Trophoblast cell (in vitro differentiated cells and primary cell): Measurements from ENCODE around the gene DLG3.

Experiments
- DNase-seq, 2 donors: peaks; one replicate each; pipeline ENCODE4 v3.0.0-alpha.2; 2016
- H2AFZ ChIP-seq: 2 replicates; pipeline ENCODE4 v1.6.1; 2013; ENCODE audit warnings: low read length, moderate library complexity, mild to moderate bottlenecking; ENCODE audit not compliant: insufficient read depth, poor library complexity
- H2AK5ac ChIP-seq: 2 replicates; pipeline ENCODE4 v1.6.1; 2013; ENCODE audit warnings: mild to moderate bottlenecking, low read length
- H2BK120ac ChIP-seq: 2 replicates; pipeline ENCODE4 v1.6.1; 2013; ENCODE audit warnings: low read length, mild to moderate bottlenecking, moderate library complexity; ENCODE audit not compliant: insufficient read depth, poor library complexity
- H2BK12ac ChIP-seq: 2 replicates; pipeline ENCODE4 v1.6.1; 2013; ENCODE audit warnings: mild to moderate bottlenecking, low read length, moderate library complexity
- H2BK5ac ChIP-seq: 2 replicates; pipeline ENCODE4 v1.6.1; 2013; ENCODE audit warnings: low read length, low read depth, moderate library complexity, mild to moderate bottlenecking; ENCODE audit not compliant: poor library complexity
- H3K14ac ChIP-seq: 2 replicates; pipeline ENCODE4 v1.6.1; 2013; ENCODE audit warnings: mild to moderate bottlenecking, low read length
- H3K18ac ChIP-seq: 2 replicates; pipeline ENCODE4 v1.6.1; 2013; ENCODE audit warnings: mild to moderate bottlenecking, low read length
- H3K23ac ChIP-seq: 2 replicates; pipeline ENCODE4 v1.6.1; 2013; ENCODE audit warnings: low read length
- H3K27ac ChIP-seq: 2 replicates; pipeline ENCODE4 v1.5.1; 2013; ENCODE audit warnings: low read depth, mild to moderate bottlenecking, inconsistent platforms, low read length, moderate library complexity
- H3K27me3 ChIP-seq: 2 replicates; pipeline ENCODE4 v1.6.1; 2013; ENCODE audit warnings: inconsistent platforms, mild to moderate bottlenecking, low read length, moderate library complexity; ENCODE audit not compliant: insufficient read depth
- H3K36me3 ChIP-seq, 2 experiments: 1 replicate in 1 of 2; 2 replicates in 1 of 2; pipeline ENCODE4 v1.6.1; 2013; ENCODE audit warnings: low read length in 2 of 2, mild to moderate bottlenecking in 2 of 2, moderate library complexity in 1 of 2; ENCODE audit not compliant: insufficient read depth in 2 of 2, control insufficient read depth in 1 of 2
- H3K4ac ChIP-seq: 2 replicates; pipeline ENCODE4 v1.6.1; 2013; ENCODE audit warnings: low read depth, mild to moderate bottlenecking, low read length, moderate library complexity
- H3K4me1 ChIP-seq, 2 experiments: 1 replicate in 1 of 2; 2 replicates in 1 of 2; pipeline ENCODE4 v1.6.1; 2013; ENCODE audit warnings: low read length in 2 of 2, mild to moderate bottlenecking in 2 of 2, moderate library complexity in 1 of 2; ENCODE audit not compliant: insufficient read depth in 2 of 2, control insufficient read depth in 1 of 2
- H3K4me2 ChIP-seq: 2 replicates; pipeline ENCODE4 v1.6.1; 2013; ENCODE audit warnings: inconsistent platforms, mild to moderate bottlenecking, low read length, moderate library complexity
- H3K4me3 ChIP-seq: 2 replicates; pipeline ENCODE4 v1.5.1; 2013; ENCODE audit warnings: mild to moderate bottlenecking, low read depth, low read length, inconsistent platforms
- H3K79me1 ChIP-seq: one replicate; pipeline ENCODE4 v1.6.1; 2013; ENCODE audit warnings: low read length
- H3K79me2 ChIP-seq: 2 replicates; pipeline ENCODE4 v1.6.1; 2013; ENCODE audit warnings: low read length, mild to moderate bottlenecking; ENCODE audit not compliant: control insufficient read depth, insufficient read depth, poor library complexity
- H3K9ac ChIP-seq: 2 replicates; pipeline ENCODE4 v1.6.1; 2013; ENCODE audit warnings: mild to moderate bottlenecking, low read length
- H3K9me3 ChIP-seq: 2 replicates; pipeline ENCODE4 v1.6.1; 2013; ENCODE audit warnings: low read depth, mild to moderate bottlenecking, control low read depth, inconsistent platforms, low read length; ENCODE audit not compliant: insufficient read depth
- H4K12ac ChIP-seq: 2 replicates; pipeline ENCODE4 v1.6.1; 2013; ENCODE audit warnings: low read depth, mild to moderate bottlenecking, low read length, moderate library complexity
- H4K8ac ChIP-seq: 2 replicates; pipeline ENCODE4 v1.6.1; 2013; ENCODE audit warnings: low read depth, mild to moderate bottlenecking, low read length, moderate library complexity
- H4K91ac ChIP-seq: one replicate; pipeline ENCODE4 v1.6.1; 2013; ENCODE audit warnings: low read depth, mild to moderate bottlenecking, low read length, moderate library complexity
- WGBS: extraction: QIAGEN DNeasy Blood & Tissue Kit; methylation state at CpG from one replicate; pipeline ENCODE4 v1.1.7; 2013; ENCODE audit warnings: missing lambda C conversion rate; ENCODE audit not compliant: insufficient read length, insufficient coverage; ENCODE audit errors: extremely low coverage; 5-methylcytosine and 5-hydroxymethylcytosine counted together

The DLG3 gene

GRCh38 chrX:70427365-70427764 lies 17.3 kb upstream of the DLG3 start:
- Histone ChIP-seq H3K9me3 (no peaks in the 10 kb centered on the region), H3K4me2 (no peak overlapping the region), H3K14ac (no peak overlapping the region), H3K27me3 (no peaks in the 10 kb centered on the region), H3K4ac (no peak overlapping the region), H3K27ac (no peak overlapping the region), H2BK12ac (no peak overlapping the region), H2AK5ac (no peak overlapping the region), H2BK5ac (no peak overlapping the region), H4K8ac (no peak overlapping the region), H3K23ac (no peak overlapping the region), H4K12ac (no peak overlapping the region), H2AFZ (no peak overlapping the region), H3K9ac (no peak overlapping the region), H3K18ac (no peak overlapping the region), H2BK120ac (no peak overlapping the region), H3K4me1 (peaks cover 5 to 15% of the 10 kb centered on the region in 2 experiments), H3K79me1 (peaks cover 4% of the 10 kb centered on the region), H3K36me3 (no peaks in the 10 kb centered on the region), H3K79me2 (peaks cover 1% of the 10 kb centered on the region), H3K4me3 (no peak overlapping the region), H4K91ac (no peak overlapping the region)
- no peak for DNase-seq
- WGBS, result no CpG with 5 or more reads among the region's 2 CpGs

- no peak overlapping the region for H4K12ac ChIP-seq
- no peak for DNase-seq
- H3K4ac ChIP-seq, result no peak overlapping the region
- H3K14ac ChIP-seq, result no peak overlapping the region
- no peaks in the 10 kb centered on the region for H3K27me3 ChIP-seq
- H2BK120ac ChIP-seq, result no peak overlapping the region
- H2BK12ac ChIP-seq, result no peak overlapping the region
- no peak overlapping the region for H3K27ac ChIP-seq
- no peak overlapping the region for H3K23ac ChIP-seq
- no peak overlapping the region for H4K8ac ChIP-seq
- H3K18ac ChIP-seq, result no peak overlapping the region
- no peak overlapping the region for H3K4me2 ChIP-seq
- H2AK5ac ChIP-seq, result no peak overlapping the region
- no peak overlapping the region for H3K9ac ChIP-seq
- peaks cover 0 to 4% of the 10 kb centered on the region in 2 experiments for H3K4me1 ChIP-seq
- no CpG with 5 or more reads among the region's 6 CpGs for WGBS
- H3K36me3 ChIP-seq, result no peaks in the 10 kb centered on the region
- H3K79me2 ChIP-seq, result no peaks in the 10 kb centered on the region
- H3K79me1 ChIP-seq, result peaks cover 2% of the 10 kb centered on the region
- H2AFZ ChIP-seq, result no peak overlapping the region
- no peak overlapping the region for H3K4me3 ChIP-seq
- H3K9me3 ChIP-seq, result no peaks in the 10 kb centered on the region
- no peak overlapping the region for H2BK5ac ChIP-seq
- no peak overlapping the region for H4K91ac ChIP-seq
Observed at GRCh38 chrX:70429759-70430158, 14.9 kb upstream of the DLG3 start.

GRCh38 chrX:70432936-70433847 lies 11.4 kb upstream of the DLG3 start:
- Histone ChIP-seq H3K79me1 (peaks cover 4% of the 10 kb centered on the region), H4K91ac (no peak overlapping the region), H3K18ac (no peak overlapping the region), H2BK5ac (no peak overlapping the region), H2AK5ac (no peak overlapping the region), H3K36me3 (no peaks in the 10 kb centered on the region), H2BK120ac (no peak overlapping the region), H3K4me1 (peaks cover 0 to 10% of the 10 kb centered on the region in 2 experiments), H4K12ac (no peak overlapping the region), H3K23ac (no peak overlapping the region), H3K27me3 (no peaks in the 10 kb centered on the region), H3K4me2 (peak overlapping the region; percentile 99), H3K27ac (no peak overlapping the region), H3K79me2 (peaks cover 2% of the 10 kb centered on the region), H3K14ac (no peak overlapping the region), H4K8ac (no peak overlapping the region), H3K4me3 (no peak overlapping the region), H3K9ac (no peak overlapping the region), H2BK12ac (no peak overlapping the region), H3K4ac (no peak overlapping the region), H3K9me3 (no peaks in the 10 kb centered on the region), H2AFZ (peak overlapping the region; percentile 48)
- DNase-seq, result no peak
- WGBS, result no CpG with 5 or more reads among the region's 15 CpGs

GRCh38 chrX:70433848-70434351 lies 10.7 kb upstream of the DLG3 start:
- Histone ChIP-seq H4K8ac (peak overlapping the region; percentile 80), H3K4me2 (peak overlapping the region; percentile 99), H3K4me1 (peaks cover 0 to 10% of the 10 kb centered on the region in 2 experiments), H3K27me3 (no peaks in the 10 kb centered on the region), H3K27ac (no peak overlapping the region), H3K4me3 (peak overlapping the region; percentile 84), H3K4ac (no peak overlapping the region), H2BK12ac (no peak overlapping the region), H2BK5ac (no peak overlapping the region), H2BK120ac (no peak overlapping the region), H2AFZ (peak overlapping the region; percentile 97), H3K9me3 (no peaks in the 10 kb centered on the region), H2AK5ac (no peak overlapping the region), H3K9ac (no peak overlapping the region), H3K36me3 (no peaks in the 10 kb centered on the region), H3K79me1 (peaks cover 4% of the 10 kb centered on the region), H3K23ac (no peak overlapping the region), H3K18ac (no peak overlapping the region), H3K79me2 (peaks cover 2% of the 10 kb centered on the region), H3K14ac (no peak overlapping the region), H4K12ac (no peak overlapping the region), H4K91ac (no peak overlapping the region)
- WGBS, result no CpG with 5 or more reads among the region's 37 CpGs
- DNase-seq, result peak; percentile 30 to 61
